Stimulated activated naive CD4-positive, alpha-beta T cell treated with Interleukin-2 at 50 U/mL for 16 hours (primary cell): ENCODE results near the gene CEP104.
A peak's percentile ranks its signal among the peaks of the same experiment; 100 is the strongest.
"Not testable (repeated sequence)": the region's sequence is repeated elsewhere in the genome, so short reads cannot be mapped to it uniquely, and the experiment has no call there.

ENCODE experiments used
- DNase-seq: peaks from one replicate; lab custom pipeline; 2025; lab: John Stamatoyannopoulos, UW

The CEP104 gene

DNA sequence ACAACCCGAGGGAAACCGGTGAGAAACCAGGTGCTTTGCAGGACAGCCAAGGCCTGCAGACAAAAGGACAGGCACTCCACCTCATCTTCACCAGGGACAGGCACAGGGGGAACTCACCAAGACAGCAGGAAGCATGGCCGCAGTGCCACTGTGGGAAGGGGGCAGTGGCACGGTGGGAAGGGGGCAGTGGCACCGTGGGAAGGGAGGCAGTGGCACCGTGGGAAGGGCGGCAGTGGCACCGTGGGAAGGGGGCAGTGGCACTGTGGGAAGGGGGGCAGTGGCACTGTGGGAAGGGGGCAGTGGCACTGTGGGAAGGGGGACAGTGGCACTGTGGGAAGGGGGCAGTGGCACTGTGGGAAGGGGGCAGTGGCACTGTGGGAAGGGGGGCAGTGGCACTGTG is 32.4 kb downstream of the CEP104 start:
- DNase-seq: no peak

DNA sequence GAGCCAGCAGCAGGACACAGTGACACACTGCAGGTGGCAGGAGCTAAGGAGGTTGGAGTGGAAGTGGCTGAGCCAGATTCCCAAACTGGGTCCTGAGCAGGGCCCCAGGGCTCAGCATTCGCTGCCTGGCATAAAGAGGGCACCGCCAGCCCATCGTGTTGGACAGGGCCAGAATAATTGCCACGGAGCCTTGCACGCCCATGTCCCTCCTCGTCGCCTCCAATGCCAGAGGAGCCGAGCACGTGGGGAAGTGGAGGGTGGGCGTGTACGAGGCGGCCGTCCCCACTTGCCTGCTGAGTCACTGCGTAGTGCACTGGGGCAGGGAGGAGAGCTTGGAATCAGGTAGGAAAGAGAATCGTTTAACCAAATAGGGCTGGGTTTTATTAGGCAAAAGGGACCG is 34.6 kb downstream of the CEP104 start:
- DNase-seq: no peak

DNA sequence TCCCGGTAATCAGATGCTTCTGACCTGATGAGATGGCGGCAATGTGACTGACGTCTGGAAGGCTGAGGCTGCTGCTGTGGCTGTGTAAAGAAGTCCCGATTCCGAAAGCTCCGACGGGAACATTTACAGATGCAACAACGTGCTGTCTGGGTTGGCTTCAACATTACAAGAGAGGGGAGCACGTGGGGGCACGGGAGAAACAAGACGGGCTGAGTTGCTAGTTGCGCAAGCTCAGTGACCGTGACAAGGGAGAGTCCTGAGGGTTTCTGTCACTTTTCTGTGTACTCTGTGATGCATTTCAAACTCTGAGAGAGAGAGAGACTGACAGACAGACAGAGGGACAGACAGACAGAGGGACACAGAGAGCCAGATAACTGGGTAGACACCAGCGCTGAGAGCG is 35.1 kb downstream of the CEP104 start:
- DNase-seq: no peak

DNA sequence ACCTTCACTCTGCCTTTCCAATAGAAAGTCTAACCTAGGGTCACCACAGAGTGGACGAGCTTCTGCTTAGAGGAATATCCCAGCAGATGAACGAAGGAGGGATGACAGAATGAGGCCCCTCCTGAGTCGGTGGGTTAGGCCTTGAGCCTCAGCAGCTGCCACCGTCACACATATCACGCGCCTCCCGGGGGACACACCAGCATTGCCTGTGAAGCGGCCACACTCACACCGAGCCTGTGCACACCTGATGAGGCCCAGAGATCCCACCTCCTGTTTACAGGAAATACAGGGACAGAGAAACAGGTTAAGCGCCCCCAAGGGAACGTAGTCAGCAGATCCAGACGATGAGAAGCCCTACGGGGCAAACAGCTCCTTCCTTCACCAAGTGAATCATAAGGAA is 35.6 kb downstream of the CEP104 start:
- DNase-seq: no peak

DNA sequence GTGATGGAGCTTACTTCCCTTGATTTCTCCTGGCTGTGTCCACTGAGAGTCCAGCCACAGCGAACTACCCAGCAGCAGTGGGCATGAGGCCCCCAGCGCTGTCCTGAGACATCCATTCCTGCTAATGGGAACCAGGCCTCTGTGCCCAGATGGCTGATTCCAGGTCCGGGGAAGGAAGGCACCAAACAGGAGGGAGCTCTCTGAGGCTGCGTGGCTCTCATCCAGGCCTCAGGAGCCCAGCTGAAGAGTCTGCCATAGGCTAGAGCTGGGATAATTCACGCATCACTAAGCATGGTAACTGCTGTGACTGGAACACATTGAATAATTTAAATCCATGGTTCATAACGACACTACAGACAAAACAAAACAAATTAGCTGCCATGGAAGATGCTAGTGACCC is 36.0 kb downstream of the CEP104 start:
- DNase-seq: no peak

DNA sequence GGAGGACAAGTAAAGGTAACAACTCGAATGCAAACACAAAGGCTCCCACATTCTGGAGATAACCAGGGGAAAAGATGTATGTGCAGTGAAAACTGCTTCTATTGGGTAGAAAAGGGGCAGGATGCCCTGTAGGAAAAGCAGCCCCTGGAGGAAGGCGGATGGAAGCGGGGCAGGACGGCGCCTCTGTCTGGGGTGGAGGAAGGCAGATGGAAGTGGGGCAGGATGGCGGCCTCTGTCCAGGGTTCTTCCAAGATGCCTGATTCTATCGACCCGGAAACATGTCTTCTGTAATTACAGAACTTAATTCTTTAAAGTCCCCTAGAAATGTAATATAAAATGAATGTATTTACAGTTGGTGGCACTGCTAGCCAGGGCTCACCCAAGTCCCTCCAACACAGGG is 36.7 kb downstream of the CEP104 start:
- DNase-seq: no peak

DNA sequence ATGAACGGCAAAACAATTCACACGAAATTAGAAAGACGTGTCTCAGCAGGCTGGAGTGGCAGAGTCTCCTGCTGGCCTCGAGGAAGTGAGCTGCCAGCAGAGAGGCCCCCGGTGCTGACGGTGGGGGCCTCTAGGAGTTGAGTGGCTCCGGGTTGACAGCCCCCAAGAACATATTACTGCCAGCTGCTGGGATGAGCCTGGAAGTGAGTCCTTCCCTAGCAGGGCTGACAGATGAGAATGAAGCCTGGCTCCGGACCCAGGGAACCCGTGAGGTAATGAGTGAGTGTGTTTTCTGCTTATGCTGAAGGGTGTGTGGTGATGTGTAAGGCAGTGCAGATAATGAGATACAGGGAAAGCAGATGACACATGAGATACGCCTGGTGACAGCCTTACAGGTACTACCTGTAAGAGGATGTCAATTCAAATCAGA is 37.2 kb downstream of the CEP104 start:
- no peak for DNase-seq

DNA sequence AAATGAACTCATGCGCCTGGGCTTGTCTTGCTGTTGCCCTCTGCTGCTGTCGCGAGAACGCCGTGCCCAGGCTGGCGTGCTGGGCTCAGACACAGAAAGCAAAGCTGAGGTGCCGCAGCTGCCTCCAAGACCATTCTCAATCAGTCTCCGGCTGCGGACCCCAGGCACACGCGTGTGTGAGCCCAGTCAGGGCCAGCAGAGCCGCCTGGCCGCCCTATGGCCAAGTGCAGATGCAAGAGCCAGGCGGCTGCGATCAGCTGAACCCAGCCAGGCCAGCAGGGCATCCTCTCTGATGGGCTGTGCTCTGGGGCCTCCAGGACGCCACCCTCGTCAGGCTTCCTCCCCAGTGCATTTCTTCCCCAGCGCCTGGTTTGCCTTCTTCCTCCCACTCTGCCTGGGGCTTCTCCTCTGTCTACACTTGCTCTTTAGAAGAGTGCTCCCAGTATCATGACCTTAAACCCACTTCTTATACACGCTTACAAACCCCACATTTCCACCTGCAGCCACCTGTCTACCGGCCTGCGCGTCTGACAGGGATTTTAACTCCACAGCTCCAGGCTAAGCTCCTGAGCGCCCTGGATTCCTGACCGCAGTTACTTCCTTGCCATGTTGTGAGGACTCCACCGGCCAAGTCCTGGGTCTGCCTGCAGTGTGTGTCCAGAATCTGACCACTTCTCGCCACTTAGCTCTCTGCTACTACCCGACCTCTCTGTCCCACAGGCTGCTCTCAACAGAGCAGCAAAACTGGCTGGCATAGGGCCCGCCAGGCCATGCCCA is 39.0 kb downstream of the CEP104 start:
- DNase-seq: no peak

DNA sequence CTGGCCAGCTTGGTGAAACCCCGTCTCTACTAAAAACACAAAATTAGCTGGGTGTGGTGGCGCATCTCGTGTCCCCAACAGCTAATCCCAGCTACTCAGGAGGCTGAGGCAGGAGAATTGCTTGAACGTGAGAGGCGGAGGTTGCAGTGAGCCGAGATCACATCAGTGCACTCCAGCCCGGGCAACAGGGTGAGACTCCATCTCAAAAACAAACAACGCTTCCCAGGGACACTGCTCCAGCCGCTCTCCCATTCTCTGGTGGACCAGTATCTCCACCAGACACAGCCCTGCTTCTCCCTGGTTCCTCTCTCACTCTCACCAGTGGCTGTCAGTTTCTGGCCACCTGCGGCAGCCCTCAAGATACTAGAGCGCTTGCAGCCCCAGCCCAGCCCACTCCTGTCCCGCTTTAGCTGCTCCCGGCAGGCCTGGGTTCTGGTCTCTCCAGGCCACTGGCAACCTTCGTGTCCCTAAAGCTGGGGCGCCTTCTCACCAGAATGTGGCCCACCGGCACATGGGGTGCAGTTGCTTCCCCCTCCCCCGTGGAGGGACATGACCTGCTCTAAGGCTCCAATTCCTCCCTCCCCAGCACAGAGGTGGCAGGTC is 39.8 kb downstream of the CEP104 start:
- no peak for DNase-seq

DNA sequence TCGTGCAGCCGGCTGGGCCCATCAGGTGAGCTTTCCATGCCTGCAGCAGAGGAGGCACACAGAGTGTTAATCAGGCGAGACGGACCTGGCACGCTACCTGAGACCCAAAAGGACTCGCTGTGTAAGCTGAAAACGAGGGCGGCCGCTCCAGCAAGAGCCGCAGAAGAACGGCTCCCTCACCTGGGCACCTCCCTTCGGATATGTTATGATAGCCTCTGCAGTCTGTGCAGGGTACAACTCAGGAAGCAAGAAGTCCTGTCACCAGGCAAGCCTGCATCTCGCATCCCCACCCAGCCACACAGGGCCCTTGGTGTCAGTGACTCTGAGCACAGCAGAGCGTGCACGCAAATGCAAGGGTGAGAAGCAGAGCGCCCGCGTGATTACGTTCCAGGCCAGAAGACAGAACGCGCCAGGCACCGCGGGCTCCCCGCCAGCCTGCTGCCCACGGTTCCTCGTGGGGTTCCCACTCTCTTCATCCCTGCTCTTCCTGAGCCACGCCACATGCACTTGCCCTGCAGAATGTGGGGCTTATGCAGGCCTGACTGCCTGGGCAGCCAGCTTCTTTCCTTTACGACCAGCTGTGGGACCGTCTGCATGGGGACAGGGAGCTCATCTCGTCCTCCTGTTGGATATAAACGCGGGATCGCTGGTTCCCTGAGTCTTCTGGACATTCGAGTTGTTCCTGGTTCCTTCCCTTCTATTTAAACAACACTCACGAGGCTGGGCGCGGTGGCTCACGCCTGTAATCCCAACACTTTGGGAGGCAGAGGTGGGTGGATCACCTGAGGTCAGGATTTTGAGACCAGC is 40.5 kb downstream of the CEP104 start:
- DNase-seq: no peak

DNA sequence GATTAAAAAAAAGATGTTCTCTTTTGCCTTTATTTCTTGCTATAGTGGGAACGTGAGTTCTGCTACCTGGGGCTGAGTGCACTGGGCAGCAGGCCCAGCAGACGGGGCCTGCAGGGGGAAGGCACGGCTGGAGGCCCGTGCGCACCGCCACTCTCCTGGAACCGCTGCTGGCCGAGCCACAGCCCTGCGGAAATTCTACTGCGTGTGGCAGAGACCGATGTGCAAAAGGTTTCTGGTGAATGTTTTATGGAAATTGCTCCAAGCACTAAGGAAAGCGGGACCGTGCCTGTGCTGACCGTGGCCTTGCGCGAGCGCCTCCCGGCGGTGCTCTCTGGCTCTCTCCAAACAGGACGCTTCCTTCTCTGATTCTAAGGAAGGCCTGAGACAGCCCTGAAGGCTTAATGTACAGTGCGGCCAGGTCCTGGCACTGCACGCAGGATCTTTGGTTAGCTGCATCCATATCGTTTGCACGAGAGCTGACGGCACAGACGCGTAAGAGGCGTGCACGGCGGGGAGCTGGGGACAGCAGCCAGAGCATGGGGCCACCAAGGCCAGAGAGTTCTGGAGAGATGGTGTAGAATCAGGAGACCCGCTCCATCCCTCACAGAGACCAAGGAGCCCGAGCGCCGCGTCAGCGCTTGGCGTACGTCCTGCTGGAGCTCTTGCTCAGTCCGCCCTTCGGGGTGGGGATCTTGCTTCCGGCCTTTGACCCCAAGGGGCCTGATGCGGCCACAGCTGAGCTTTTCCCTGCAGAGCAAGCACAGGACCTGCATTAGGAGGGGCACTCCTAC is 42.0 kb downstream of the CEP104 start:
- no peak for DNase-seq

DNA sequence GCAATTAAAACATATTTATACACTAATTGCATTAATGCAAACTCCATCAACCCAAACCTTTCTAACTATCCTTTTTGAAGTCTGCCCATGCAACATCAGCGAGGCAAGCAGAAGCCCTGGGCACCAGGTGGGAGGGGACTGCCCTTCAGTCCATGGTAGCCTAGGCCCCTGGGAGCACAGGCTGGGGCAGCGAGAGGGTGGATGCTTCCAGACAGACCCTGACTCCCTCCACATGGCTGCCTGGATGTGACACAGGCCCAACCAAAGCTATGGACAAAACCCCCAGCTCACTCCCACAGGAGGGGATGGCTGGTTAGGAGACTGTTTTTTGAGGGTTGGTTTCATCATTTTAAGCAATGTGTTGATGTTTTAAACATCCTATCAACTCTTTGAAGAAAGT is 42.9 kb downstream of the CEP104 start:
- no peak for DNase-seq

DNA sequence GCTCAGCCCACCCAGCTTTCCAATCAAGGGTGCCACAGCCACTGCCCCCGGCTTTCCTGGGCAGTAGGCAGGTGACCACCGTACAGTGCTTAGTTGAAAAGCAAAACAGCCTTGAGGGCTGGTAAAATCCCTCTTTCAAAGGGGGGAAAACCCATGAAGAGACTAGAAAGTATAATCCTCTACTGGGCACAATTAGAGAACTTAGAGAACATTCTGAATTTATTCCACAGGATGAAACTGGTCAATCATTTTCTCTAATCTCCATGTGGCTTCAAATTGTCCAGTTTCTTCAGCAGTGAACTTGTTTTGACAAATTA is 45.5 kb downstream of the CEP104 start:
- DNase-seq: no peak

DNA sequence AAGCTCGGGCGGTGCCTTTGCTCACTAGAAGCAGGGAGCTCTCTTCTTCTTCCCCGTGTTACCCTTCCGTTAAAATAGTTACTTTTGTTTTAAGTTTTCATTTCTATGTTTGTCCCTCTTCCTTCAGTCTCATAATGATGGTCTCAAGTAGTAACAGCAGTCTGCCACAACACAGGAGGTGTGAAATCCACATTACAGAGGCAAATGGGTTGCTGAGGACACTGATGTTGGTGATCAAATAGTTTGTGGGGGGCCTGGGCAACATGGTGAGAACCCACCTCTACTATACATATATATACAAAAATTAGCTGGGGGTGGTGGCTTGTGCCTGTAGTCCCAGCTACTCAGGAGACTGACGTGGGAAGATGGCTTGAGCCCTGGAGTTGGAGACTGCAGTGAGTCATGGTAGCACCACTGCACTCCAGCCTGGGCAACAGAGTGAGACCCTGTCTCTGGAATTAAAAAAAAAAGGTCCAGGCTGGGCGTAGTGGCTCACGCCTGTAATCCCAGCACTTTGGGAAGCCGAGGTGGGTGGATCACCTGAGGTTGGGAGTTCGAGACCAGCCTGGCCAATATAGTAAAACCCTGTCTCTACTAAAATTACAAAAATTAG is 46.8 kb downstream of the CEP104 start:
- DNase-seq: not testable (repeated sequence)

DNA sequence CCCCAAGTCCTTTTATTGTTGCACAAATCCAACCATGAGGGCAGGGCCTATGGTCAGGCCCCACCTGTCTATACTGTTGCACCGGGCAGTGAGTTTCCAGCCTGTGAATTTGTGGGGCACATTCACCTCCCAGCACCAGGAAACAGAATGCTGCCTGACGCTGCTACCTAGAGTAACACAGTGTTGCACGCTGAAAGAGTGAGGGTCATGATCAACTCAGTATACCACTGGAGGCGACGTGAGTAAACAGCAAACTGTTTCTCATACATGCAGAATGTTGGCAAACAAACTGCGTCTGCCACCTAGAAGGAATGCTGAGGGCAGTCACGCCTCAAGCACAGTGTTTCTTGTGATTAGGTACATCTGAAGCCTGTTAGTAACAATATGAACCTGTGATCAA is 47.3 kb downstream of the CEP104 start:
- no peak for DNase-seq

DNA sequence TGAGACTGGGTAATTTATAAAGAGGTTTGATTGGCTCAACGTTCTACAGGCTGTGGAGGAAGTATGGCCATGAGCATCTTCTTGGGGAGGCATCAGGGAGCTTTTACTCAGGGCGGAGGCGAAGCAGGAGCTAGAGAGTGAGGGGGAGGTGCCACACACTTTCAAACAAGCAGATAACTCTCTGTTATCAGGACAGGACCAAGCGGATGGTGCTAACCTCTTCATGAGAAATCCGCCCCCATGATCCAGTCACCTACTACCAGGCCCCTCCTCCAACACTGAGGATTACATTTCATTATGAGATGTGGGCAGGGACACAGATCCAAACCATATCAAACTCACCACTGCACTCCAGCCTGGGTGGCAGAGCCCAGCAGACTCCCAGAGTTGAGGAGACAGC is 49.2 kb downstream of the CEP104 start:
- no peak for DNase-seq

DNA sequence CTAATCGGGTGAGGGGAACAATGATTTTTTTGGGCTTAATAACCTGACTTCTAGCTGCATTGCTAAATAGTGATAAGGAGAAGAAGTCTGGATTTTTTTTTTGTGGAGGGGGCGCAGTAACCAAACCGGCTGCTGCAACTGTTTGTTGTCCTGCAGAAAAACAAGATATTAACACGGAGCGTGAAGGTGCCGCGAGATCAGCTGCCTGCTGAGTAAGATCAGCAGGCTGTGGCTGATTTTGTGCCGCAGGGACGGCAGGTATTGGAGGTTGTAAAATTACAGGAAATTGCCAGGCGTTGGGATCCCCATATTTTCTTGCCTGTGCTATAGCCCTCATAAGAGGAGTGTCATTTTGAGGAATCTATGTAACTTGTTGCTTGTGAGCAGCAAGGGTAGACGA is 52.0 kb downstream of the CEP104 start:
- DNase-seq: no peak

DNA sequence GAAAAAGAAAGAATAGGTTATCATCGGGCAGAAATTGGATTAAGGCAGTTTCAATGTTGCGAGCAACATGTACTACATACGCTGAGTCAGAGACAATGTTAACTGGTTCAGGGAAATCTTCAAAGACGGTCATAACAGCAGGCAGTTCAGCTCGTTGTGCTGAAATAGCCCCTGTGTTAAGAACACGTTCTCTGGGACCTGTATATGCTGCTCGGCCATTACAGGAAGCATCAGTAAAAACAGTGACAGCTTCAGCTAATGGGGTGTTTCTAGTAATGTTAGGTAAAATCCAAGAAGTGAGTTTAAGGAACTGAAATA is 52.4 kb downstream of the CEP104 start:
- not testable (repeated sequence) for DNase-seq

DNA sequence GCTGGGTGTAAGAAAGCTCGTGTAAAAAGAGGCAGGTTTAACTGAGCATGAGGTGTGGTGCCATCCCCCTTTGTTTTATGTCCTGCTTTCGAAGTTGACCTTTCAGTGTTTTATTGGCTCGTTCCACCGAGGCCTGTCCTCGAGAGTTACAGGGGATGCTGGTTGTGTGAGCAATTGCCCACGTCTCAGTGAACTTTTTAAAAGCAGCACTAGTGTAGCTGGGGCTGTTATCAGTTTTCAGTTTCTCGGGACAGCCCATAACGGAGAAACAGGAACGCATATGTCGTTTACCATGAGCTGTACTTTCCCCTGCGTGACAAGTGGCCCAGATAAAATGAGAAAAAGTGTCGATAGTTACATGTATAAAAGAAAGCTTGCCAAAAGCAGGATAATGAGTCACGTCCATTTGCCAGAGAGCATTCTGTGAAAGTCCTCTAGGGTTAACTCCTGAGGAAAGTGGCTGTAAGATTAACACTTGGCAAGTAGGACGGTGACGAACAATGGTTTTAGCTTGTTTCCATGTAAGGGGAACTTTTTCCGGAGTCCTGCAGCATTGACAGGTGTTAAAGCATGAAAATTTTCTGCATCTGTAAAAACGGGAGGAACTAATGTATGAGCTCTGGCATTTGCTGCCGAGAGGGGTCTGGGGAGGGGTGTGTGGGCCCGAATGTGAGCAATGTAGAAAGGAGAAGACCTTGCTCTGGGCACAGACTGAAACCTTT is 52.9 kb downstream of the CEP104 start:
- DNase-seq: no peak

DNA sequence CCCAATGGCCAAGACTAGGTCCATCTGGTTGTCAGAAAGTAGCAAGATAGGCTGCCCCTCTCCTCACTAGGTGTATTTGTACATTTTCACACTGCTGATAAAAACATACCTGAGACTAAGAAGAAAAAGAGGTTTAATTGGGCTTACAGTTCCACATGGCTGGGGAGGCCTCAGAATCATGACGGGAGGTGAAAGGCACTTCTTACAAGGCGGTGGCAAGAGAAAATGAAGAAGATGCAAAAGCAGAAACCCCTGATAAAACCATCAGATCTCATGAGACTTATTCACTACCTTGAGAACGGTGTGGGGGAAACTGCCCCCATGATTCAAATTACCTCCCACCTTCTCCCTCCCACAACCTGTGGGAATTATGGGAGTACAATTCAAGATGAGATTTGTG is 56.2 kb downstream of the CEP104 start:
- peak; percentile 30 for DNase-seq

DNA sequence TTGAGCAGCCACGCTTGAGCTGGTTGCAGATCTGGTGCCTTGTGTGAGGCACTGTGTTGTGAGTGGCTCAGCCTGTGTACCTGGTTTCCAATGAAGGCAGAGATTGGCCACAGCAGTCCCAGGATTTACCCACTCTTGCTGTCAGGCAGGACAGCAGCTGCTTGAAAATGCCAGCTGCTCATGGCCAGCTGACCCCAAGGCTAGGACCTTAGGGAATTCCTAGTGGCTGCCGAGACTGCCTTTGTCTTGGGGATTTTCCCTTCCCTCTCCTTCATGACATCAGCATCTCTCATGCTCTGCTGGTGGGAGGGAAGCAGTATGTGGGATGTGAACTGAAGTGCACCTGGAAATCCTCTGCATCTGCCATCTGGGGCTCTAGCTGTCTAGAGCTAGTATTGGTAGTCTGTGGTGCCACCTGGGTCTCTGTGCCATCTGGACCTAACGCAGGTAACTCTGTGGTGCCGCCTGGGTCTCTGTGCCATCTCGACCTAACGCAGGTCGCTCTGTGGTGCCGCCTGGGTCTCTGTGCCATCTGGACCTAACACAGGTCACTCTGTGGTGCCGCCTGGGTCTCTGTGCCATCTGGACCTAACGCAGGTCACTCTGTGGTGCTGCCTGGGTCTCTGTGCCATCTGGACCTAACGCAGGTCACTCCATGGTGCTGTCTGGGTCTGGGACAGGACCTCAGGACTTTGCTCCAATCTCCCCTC is 56.9 kb downstream of the CEP104 start:
- no peak for DNase-seq
